ENCODE measurements around the gene PVRIG.

- TF ChIP-seq CTCF (conservative IDR thresholded peaks at IDR 0.05; ENCODE audit: low read length): no peak
- no peak for TF ChIP-seq EZH2phosphoT487 (IDR thresholded peaks at IDR 0.05; ENCODE audit: borderline replicate concordance, low read depth, low read length)
Observed at GRCh38 chr7:100200693-100201092, 19.1 kb upstream of the PVRIG start.

Data from OCI-LY7 (cell line).